Occipital lobe (tissue), 2 donors: ENCODE measurements around the gene SRRM2. TPM values are rescaled to one million over a fixed set of nuclear protein-coding genes. Genes with fewer than 3 reads are reported as not detected.

Experiments used
- DNase-seq: peaks from one replicate; lab custom pipeline; 2025; lab: John Stamatoyannopoulos, UW
- total RNA-seq: library from RNA; depleted of rRNA; stranded (reverse); fragments of >200 nt; gene quantifications from one replicate; pipeline ENCODE4 v1.2.3, GENCODE V29; 2014

SRRM2 gene
- total RNA-seq, 1 donor from 2014 or later: 41.0 TPM

- DNase-seq: no peak
Observed at GRCh38 chr16:2761886-2762583, 9.6 kb downstream of the SRRM2 start.

GRCh38 chr16:2762711-2763110 is 10.3 kb downstream of the SRRM2 start:
- no peak for DNase-seq

DNA sequence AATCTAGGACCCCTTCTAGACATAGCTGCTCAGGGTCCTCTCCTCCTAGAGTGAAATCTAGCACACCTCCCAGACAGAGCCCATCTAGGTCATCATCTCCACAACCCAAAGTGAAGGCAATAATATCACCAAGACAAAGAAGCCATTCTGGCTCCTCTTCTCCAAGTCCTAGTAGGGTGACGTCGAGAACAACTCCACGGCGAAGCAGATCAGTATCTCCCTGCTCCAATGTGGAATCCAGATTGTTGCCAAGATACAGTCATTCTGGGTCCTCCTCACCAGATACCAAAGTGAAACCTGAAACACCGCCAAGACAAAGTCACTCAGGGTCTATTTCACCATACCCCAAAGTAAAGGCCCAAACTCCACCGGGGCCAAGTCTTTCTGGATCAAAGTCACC is 10.7 kb downstream of the SRRM2 start:
- DNase-seq: no peak

DNA sequence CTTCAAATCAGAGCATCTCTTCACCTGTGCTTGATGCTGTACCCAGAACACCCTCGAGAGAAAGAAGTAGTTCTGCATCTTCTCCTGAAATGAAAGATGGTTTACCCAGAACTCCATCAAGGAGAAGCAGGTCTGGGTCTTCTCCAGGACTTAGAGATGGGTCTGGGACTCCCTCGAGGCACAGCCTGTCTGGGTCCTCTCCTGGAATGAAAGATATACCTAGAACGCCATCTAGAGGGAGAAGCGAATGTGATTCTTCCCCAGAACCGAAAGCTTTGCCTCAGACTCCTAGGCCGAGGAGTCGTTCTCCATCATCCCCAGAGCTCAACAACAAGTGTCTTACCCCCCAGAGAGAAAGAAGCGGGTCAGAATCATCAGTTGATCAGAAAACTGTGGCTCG is 12.3 kb downstream of the SRRM2 start:
- no peak for DNase-seq

DNA sequence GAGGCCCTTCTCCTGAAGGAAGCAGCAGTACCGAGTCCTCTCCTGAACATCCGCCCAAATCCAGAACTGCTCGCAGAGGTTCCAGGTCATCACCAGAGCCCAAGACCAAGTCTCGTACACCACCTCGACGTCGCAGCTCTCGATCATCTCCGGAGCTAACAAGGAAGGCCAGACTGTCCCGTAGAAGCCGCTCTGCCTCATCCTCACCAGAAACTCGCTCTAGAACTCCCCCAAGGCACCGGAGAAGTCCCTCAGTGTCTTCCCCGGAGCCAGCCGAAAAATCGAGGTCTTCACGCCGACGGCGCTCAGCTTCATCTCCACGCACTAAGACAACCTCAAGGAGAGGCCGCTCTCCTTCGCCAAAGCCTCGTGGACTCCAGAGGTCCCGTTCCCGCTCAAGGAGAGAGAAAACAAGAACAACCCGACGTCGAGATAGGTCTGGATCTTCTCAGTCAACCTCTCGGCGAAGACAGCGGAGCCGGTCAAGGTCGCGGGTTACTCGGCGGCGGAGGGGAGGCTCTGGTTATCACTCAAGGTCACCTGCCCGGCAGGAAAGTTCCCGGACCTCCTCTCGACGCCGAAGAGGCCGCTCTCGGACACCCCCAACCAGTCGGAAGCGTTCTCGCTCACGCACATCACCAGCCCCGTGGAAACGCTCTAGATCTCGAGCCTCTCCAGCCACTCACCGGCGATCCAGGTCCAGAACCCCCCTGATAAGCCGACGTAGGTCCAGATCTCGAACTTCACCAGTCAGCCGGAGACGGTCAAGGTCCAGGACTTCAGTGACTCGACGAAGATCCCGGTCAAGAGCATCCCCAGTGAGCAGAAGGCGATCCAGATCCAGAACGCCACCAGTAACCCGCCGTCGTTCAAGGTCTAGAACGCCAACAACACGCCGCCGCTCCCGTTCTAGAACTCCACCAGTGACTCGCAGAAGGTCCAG is 13.3 kb downstream of the SRRM2 start:
- no peak for DNase-seq

- no peak for DNase-seq
Observed at GRCh38 chr16:2766430-2767139, 14.1 kb downstream of the SRRM2 start.

GRCh38 chr16:2767140-2767731 is 14.8 kb downstream of the SRRM2 start:
- no peak for DNase-seq

GRCh38 chr16:2767891-2768290 is 15.5 kb downstream of the SRRM2 start:
- DNase-seq: no peak

DNA sequence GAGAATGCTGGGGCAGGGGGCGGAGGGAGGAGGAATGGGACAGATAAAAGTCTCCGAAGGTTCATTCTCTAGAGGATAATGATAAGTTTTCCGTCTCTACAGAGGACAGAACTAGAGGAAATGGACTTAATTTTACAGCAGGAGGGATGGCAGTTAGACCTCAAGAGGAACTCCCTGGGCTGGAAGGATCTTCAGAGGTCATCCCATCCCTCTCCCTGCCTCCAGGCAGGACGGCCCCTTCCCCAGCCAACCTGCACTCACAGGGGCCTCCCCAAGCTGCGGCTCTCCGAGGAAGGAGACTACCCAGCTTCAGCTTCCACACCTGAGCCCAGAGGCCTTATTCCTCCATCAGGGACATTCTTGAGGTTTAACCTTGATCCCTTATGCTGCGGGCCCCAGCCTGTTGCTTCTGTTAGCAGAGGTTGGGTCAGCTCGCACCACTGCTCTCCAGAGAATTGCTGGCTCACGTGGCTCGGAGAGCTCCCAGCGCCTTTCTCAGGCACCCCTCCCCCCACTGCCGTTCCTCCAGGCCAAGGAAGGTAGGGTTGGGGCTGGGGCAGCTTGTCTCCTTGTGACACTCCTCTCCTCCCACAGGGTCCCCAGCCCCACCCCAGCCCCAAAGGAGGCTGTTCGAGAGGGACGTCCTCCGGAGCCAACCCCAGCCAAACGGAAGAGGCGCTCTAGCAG is 16.1 kb downstream of the SRRM2 start:
- DNase-seq: no peak

- no peak for DNase-seq
Observed at GRCh38 chr16:2769100-2769529, 16.7 kb downstream of the SRRM2 start.

GRCh38 chr16:2769675-2770056 is 17.2 kb downstream of the SRRM2 start:
- no peak for DNase-seq

- no peak for DNase-seq
Observed at GRCh38 chr16:2770057-2770951, 17.9 kb downstream of the SRRM2 start.

DNA sequence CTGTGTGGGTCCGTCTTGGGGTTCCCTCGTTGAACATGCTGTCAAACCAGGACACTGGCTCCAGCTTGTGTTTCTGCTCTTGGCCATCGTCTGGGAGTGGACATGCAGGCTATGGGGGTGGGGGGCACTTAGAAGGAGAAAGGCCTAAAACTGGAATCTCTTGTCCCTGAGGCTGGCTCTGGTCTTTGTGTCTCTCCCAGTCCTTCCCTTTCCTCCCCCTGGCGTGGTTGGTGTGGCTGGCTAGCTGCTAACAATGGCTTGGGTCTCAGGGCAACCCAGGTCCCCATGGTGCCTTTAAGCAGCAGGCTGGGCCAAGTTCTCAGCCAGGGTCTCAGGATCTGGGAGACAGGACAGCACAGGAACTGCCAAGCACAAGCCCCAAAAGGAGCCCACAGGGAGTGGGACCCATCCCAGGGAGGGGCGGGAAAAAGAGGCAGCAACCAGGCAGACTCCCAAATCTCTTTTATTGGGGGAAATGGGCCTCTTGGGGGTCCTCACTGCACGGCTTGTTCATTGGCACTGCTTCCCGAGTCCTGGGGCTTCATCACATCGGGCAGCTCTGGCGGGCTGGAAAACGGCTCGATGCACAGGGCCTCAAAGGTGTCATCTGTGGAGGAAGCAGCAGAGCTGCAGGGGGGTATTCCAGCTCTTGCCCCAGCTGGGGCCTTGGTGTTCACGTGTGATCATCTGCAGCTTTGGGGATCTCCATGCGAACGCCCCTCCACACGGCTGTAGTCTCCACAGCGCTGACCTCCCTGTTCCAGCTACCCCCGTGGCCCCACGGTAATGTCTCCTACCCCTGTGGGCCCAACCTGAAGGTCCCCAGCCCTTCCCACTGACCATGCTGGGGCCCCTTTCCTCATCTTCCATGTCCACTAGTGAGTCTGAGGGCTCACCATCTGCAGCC is 19.3 kb downstream of the SRRM2 start:
- no peak for DNase-seq

- DNase-seq: no peak
Observed at GRCh38 chr16:2773188-2773968, 20.9 kb downstream of the SRRM2 start.

- no peak for DNase-seq
Observed at GRCh38 chr16:2774161-2774891, 21.9 kb downstream of the SRRM2 start.

GRCh38 chr16:2775131-2775716 is 22.8 kb downstream of the SRRM2 start:
- no peak for DNase-seq
